Stimulated activated naive B cell treated with anti-CD40 and anti-IgM and Interleukin-4, amounts not matched to agents 10 μg/mL and 1 μg/mL and 100 μg/mL, for 72 hours (primary cell): ENCODE data around the gene ZNF280A.

Experiments used
- ATAC-seq, 2 donors: fragments of 150-1000 bp; cut with Tn5 transposase; replicated peaks; 2 replicates each; pipeline ENCODE4 v1.10.0; 2021; ENCODE audit warnings: moderate library complexity in 1 of 2
- DNase-seq: peaks from one replicate; pipeline ENCODE4 v3.0.0; 2021
- H3K27ac Mint-ChIP-seq: one replicate; pipeline ENCODE4 v1.8.0; 2022; ENCODE audit warnings: mild to moderate bottlenecking, mixed read lengths
- H3K27me3 Mint-ChIP-seq, 2 donors: one replicate each; pipeline ENCODE4 v1.8.0; 2022; ENCODE audit warnings: mixed read lengths in 2 of 2
- H3K36me3 Mint-ChIP-seq, 2 donors: one replicate each; pipeline ENCODE4 v1.8.0; 2022; ENCODE audit warnings: mixed read lengths in 2 of 2, mild to moderate bottlenecking in 1 of 2
- H3K4me1 Mint-ChIP-seq, 2 donors: one replicate each; pipeline ENCODE4 v1.8.0; 2022; ENCODE audit warnings: mixed read lengths in 2 of 2, mild to moderate bottlenecking in 1 of 2
- H3K4me3 Mint-ChIP-seq, 2 donors: one replicate each; pipeline ENCODE4 v1.8.0; 2022; ENCODE audit warnings: mild to moderate bottlenecking in 2 of 2, mixed read lengths in 2 of 2, moderate library complexity in 1 of 2
- H3K9me3 Mint-ChIP-seq, 2 donors: one replicate each; pipeline ENCODE4 v1.8.0; 2022; ENCODE audit warnings: mixed read lengths in 2 of 2, mild to moderate bottlenecking in 1 of 2

ZNF280A gene

GRCh38 chr22:22463855-22464540, 56.1 kb downstream of the ZNF280A start:
- peaks cover 8 to 9% of the 10 kb centered on the region in 2 donors for H3K36me3 Mint-ChIP-seq
- H3K9me3 Mint-ChIP-seq, result peaks cover 14 to 18% of the 10 kb centered on the region in 2 donors
- peaks cover 0 to 4% of the 10 kb centered on the region in 2 donors for H3K27me3 Mint-ChIP-seq
- ATAC-seq, result peak; percentile 66 to 82
- DNase-seq, result peak; percentile 43
- H3K27ac Mint-ChIP-seq, result no peak overlapping the region
- H3K4me3 Mint-ChIP-seq, result no peak overlapping the region
- H3K4me1 Mint-ChIP-seq, result peaks cover 5 to 9% of the 10 kb centered on the region in 2 donors
